Measurements from ENCODE around the gene VAV1. TPM values are rescaled to one million over a fixed set of nuclear protein-coding genes. Genes with fewer than 3 reads are reported as not detected.

VAV1 gene
- total RNA-seq, 6 experiments from 2014 or later = 1.1 to 7.9 (median 3.1) TPM

- Histone ChIP-seq H3K4me1 (no peaks in the 10 kb centered on the region), H3K9me3 (no peaks in the 10 kb centered on the region), H3K4me3 (no peak overlapping the region), H3K27ac (no peak overlapping the region), H3K27me3 (no peaks in the 10 kb centered on the region), H3K36me3 (no peaks in the 10 kb centered on the region)
- intact Hi-C loops (cut with DNase I) = no loop called here
- no peak for TF ChIP-seq CTCF (IDR thresholded peaks at IDR 0.05)
- no peak for TF ChIP-seq POLR2A (IDR thresholded peaks at IDR 0.05)
- 78% methylated on average over 16 of the region's 16 CpGs for WGBS (ENCODE audit: insufficient coverage, low coverage, low lambda C conversion rate, missing lambda C conversion rate)
- DNase-seq (peak in 1 of 3 donors; percentile 38), ATAC-seq (no peak)
Observed at GRCh38 chr19:6833166-6833790, 60.8 kb downstream of the VAV1 start.

- intact Hi-C loops (cut with DNase I) = no loop called here
- 89% methylated on average over 2 of the region's 2 CpGs for WGBS (ENCODE audit: insufficient coverage, low coverage, low lambda C conversion rate, missing lambda C conversion rate)
- peak in 1 of 3 donors; percentile 1 for DNase-seq
- no peak overlapping the region for H3K4me3 ChIP-seq
- H3K36me3 ChIP-seq = no peaks in the 10 kb centered on the region
- H3K9me3 ChIP-seq = no peaks in the 10 kb centered on the region
- no peaks in the 10 kb centered on the region for H3K27me3 ChIP-seq
- TF ChIP-seq POLR2A (IDR thresholded peaks at IDR 0.05) = no peak
- no peak for TF ChIP-seq CTCF (IDR thresholded peaks at IDR 0.05)
- no peaks in the 10 kb centered on the region for H3K4me1 ChIP-seq
- H3K27ac ChIP-seq = no peak overlapping the region
- no peak for ATAC-seq
Observed at GRCh38 chr19:6834433-6834832, 61.9 kb downstream of the VAV1 start.

- intact Hi-C loops (cut with DNase I) = no loop called here
- no peak for ATAC-seq
Observed at GRCh38 chr19:6835501-6835900, 63.0 kb downstream of the VAV1 start.

GRCh38 chr19:6837525-6837924, 65.0 kb downstream of the VAV1 start:
- intact Hi-C loops (cut with DNase I) = no loop called here
- Histone ChIP-seq H3K27me3 (no peaks in the 10 kb centered on the region), H3K27ac (no peak overlapping the region), H3K36me3 (no peaks in the 10 kb centered on the region), H3K4me3 (no peak overlapping the region), H3K9me3 (no peaks in the 10 kb centered on the region), H3K4me1 (no peaks in the 10 kb centered on the region)
- ATAC-seq = no peak
- no peak for TF ChIP-seq CTCF (IDR thresholded peaks at IDR 0.05)
- TF ChIP-seq POLR2A (IDR thresholded peaks at IDR 0.05) = no peak
- DNase-seq = no peak
- 34% methylated on average over 2 of the region's 2 CpGs for WGBS (ENCODE audit: insufficient coverage, low coverage, low lambda C conversion rate, missing lambda C conversion rate)

More at GRCh38 chr19:6835501-6835900, 63.0 kb downstream of the VAV1 start:
- Histone ChIP-seq H3K27me3 (no peaks in the 10 kb centered on the region), H3K4me1 (no peaks in the 10 kb centered on the region), H3K27ac (no peak overlapping the region), H3K36me3 (no peaks in the 10 kb centered on the region), H3K4me3 (no peak overlapping the region), H3K9me3 (no peaks in the 10 kb centered on the region)
- TF ChIP-seq POLR2A (IDR thresholded peaks at IDR 0.05) = no peak
- TF ChIP-seq CTCF (IDR thresholded peaks at IDR 0.05) = no peak
- DNase-seq = no peak
- 71% methylated on average over 3 of the region's 3 CpGs for WGBS (ENCODE audit: insufficient coverage, low coverage, low lambda C conversion rate, missing lambda C conversion rate)
